Stimulated activated CD8-positive, alpha-beta memory T cell treated with anti-CD3 and anti-CD28 coated beads, Interleukin-12 subunit alpha, Interleukin-12 subunit beta, amount 100 ng/mL, for 24 hours (primary cell): ENCODE data around the gene SIAE.
A peak's percentile ranks its signal among the peaks of the same experiment; 100 is the strongest.

Source experiments
- DNase-seq: peaks from one replicate; pipeline ENCODE4 v3.0.0-alpha.2; 2020; ENCODE audit errors: extremely low read depth

The SIAE gene, protein sequence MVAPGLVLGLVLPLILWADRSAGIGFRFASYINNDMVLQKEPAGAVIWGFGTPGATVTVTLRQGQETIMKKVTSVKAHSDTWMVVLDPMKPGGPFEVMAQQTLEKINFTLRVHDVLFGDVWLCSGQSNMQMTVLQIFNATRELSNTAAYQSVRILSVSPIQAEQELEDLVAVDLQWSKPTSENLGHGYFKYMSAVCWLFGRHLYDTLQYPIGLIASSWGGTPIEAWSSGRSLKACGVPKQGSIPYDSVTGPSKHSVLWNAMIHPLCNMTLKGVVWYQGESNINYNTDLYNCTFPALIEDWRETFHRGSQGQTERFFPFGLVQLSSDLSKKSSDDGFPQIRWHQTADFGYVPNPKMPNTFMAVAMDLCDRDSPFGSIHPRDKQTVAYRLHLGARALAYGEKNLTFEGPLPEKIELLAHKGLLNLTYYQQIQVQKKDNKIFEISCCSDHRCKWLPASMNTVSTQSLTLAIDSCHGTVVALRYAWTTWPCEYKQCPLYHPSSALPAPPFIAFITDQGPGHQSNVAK

GRCh38 chr11:124673333-124674167 is at the start of gene SIAE, which contains the start of gene SPA17:
TSS of gene SIAE (minus strand) at chr11:124673739. CDS start at chr11:124673708, 31 bp downstream.
TSS of gene SPA17 (plus strand) at chr11:124673904. CDS start at chr11:124675265, 1,361 bp downstream.
- peak; percentile 70 for DNase-seq

DNA sequence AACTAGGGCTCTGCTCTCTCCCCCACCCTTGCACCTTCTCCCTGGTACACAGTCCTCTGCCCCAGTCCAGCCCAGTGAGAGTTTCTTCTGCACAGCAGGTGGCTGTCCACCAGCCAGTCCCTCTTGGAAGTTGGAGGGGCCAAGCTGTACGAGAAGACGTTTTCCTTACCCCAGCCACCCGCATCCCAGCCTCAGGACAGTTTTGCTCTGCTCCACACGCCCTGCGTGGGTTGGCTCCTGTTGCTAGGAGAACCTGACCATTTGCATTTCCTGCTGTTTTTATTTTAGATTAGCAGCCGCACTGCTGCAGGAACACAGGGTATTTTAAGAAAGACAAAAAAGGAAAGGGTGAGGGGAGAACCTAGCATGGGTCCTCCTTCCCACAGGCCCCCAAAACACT is 48.6 kb upstream of the SIAE start:
- no peak for DNase-seq

- DNase-seq = no peak
These were observed 46.0 kb upstream of the SIAE start for GRCh38 chr11:124719534-124719933.

GRCh38 chr11:124718801-124719200 is 45.3 kb upstream of the SIAE start:
- DNase-seq = no peak

- DNase-seq = no peak
These were observed 44.5 kb upstream of the SIAE start for GRCh38 chr11:124717786-124718651.

DNA sequence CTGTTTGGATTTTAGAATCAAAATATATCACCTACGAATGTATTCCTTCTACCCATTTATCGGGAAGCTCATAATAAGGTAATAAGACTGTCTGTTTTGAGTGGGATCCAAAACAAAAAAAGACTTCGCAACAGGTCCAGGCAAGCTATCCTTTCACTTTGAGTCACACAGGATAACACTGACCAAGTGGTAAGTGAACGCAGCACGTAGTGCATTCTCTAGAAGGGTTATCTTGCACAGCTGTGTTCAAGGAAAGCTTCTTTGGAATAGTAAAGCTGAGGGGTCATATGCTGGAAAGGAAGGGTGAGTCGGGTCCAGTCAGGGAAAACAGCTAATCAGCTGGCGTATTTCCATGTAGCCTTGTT is 43.9 kb upstream of the SIAE start:
- no peak for DNase-seq

GRCh38 chr11:124716591-124716990 is 43.1 kb upstream of the SIAE start:
- DNase-seq = no peak

- DNase-seq = no peak
These were observed 38.9 kb upstream of the SIAE start for GRCh38 chr11:124712392-124712791.

- no peak for DNase-seq
These were observed 34.3 kb upstream of the SIAE start for GRCh38 chr11:124707829-124708228.

- no peak for DNase-seq
These were observed 26.5 kb upstream of the SIAE start for GRCh38 chr11:124700028-124700427.

DNA sequence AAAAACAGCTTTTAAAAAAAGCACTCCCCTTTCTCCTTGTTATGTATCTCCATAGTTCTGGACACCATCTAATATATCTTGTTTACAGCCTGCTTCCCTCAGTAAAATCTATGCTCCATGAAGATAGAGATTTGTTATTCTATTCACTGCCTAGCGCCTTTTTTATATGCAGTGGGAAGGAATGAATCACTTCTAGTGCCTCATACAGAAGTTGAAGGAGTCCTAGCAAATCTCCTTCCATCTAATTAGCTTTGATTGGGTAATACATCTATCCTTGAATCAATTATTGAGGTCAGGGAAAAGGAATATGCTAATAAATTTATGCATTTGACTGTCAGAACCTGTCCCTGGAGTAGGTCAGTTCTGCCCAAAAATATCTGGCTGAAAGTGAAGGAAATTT is 26.0 kb upstream of the SIAE start:
- no peak for DNase-seq

DNA sequence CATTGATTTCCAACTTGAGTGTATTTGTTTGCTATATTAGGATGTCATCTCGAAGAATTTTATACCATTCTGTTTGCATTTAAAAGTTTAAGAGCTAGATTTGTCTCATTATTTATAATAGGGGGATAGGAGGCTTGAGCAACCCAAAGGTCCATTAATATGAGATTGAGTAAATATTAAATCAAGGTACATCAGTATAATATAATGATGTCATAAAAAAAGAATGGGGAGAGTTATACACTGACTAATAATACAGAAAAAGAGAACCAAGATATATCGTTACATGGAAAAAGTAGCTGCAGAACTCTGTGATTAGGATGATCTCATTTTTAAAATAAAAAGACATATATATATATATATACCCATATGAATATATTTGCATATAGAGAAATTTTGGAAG is 19.6 kb upstream of the SIAE start:
- no peak for DNase-seq

DNA sequence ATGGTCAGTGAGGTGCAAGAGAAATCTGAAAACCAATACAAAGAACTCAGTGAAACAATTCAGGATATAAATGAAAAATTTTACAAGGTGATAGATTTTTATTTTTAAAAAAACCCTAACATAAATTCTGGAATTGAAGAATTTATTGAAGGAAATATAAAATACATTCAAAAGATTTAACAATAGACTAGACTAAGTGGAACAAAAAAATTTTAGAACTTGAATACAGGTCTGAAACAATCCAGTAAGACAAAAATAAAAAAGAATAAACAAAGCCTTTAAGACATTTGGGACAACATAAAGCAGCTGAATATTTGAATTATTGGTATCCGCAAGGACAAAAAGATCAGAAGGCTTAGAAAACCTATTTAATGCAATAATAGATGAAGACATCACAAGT is 8.9 kb upstream of the SIAE start:
- DNase-seq = no peak

GRCh38 chr11:124681421-124681820 is 7.9 kb upstream of the SIAE start:
- DNase-seq = no peak

- no peak for DNase-seq
These were observed 4.9 kb upstream of the SIAE start for GRCh38 chr11:124678416-124678815.

DNA sequence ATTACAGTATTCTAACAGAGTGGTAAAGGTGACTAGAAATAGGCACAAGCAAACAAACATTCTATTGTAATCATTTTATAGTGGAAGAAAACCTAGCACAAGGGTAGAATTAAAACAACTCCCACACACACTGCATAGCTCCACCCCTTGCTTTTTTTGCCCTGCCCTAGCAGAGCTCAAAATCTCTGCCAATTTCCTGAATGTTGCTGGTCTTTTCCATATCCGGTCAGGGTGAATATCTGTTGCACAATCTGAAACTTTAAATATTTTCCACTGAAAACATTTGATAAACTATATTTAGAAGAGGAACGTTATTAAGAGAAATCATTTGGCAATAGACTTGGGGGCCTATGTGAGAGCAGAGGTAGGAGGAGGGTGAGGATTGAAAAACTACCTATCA is 2.8 kb upstream of the SIAE start:
- DNase-seq = no peak

- DNase-seq = no peak
These were observed 1.0 kb upstream of the SIAE start for GRCh38 chr11:124674571-124674970.

GRCh38 chr11:124674168-124674517 is 604 bp upstream of the SIAE start:
- no peak for DNase-seq

DNA sequence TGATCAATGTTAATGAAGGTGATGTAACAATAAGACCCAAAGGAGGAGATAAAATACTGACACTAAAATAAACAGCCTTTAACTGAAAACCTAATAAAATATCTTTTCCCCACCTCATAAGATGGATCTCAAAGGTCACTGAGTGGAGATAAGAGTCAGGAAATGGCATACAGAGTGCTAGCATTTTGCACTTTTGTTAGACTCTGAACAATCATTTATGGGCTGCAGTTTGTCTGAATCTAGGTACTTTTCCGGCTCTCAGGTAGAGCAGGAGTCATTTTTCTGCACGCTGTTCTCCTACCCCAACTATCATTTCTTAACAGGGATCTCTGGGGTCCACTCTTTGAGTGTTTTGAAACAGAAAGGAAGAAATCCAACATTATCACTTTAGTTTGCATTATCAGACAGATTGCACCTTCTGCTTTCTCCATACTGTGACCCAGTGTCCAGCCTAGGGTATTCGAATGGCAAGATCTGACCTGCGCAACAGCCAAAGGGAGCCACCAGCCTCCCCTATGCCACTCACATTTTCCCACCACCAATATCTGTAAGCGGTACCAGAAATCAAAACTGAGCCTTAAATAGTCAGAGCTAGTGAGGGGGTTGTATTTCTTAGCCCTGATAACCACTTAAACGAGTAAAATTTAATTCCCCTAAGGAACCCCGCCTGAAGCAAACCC is 863 bp downstream of the SIAE start:
- no peak for DNase-seq

DNA sequence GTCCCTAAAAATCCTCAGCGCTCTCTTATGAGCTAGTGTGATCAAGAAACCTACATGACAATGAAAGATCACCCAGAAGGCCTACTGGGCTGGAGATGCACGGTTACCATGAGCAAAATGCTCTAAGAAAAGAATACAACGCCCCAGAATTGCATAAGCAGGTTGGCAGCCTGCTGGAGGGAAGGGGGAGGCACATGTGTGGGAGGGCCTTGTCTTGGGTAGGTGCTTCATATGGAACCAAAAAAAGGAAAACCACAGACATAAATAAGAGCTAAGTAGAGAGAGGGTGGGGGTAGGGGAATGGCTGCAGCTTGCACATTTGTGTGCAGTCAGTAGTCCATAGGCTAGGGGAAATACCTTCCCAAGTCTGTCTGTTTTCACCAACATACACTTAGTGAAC is 2.8 kb downstream of the SIAE start:
- DNase-seq = no peak

DNA sequence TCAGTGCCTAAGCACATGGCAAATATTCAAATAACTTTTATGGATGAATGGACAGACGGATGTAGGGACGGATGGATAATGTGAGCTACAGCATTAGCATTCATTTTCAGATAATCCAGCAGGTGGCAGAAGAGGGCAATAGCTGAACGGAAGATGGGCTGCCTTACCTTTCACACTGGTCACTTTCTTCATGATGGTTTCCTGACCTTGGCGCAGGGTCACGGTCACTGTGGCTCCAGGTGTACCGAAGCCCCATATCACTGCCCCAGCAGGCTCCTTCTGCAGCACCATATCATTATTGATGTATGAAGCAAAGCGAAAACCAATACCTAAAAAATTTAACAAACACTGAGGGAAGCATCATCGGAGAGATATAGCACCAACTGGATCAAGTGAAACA is 4.3 kb downstream of the SIAE start:
- no peak for DNase-seq
